ENCODE data around the gene GALNT16.

Gene GALNT16

DNA sequence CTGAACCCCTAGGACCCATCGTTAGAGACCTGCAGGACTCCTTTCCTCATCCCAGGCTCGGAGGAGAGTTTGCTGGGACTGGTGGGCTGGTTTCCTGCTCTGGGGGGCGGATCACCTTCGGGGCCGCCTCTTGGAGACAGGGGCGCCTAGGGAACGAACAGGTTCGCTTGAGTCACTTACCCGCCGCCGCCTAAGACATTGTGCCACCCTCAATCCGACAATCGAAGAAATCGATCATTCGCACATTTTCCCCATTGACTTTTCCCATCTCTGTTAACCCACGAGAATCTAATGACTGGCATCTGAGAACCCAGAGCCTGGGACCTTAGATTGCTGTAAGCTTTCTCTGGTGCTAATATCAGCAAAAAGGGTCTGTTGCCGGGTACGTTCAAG, 138.9 kb downstream of the GALNT16 start:
- no peak for DNase-seq (ENCODE audit: low read depth)
- peak overlapping the region; percentile 77 for H3K4me3 ChIP-seq (ENCODE audit: low read depth, low read length)
- TF ChIP-seq, protein P1, sequence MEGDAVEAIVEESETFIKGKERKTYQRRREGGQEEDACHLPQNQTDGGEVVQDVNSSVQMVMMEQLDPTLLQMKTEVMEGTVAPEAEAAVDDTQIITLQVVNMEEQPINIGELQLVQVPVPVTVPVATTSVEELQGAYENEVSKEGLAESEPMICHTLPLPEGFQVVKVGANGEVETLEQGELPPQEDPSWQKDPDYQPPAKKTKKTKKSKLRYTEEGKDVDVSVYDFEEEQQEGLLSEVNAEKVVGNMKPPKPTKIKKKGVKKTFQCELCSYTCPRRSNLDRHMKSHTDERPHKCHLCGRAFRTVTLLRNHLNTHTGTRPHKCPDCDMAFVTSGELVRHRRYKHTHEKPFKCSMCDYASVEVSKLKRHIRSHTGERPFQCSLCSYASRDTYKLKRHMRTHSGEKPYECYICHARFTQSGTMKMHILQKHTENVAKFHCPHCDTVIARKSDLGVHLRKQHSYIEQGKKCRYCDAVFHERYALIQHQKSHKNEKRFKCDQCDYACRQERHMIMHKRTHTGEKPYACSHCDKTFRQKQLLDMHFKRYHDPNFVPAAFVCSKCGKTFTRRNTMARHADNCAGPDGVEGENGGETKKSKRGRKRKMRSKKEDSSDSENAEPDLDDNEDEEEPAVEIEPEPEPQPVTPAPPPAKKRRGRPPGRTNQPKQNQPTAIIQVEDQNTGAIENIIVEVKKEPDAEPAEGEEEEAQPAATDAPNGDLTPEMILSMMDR (conservative IDR thresholded peaks at IDR 0.05; ENCODE audit: low read depth, low read length), result no peak

DNA sequence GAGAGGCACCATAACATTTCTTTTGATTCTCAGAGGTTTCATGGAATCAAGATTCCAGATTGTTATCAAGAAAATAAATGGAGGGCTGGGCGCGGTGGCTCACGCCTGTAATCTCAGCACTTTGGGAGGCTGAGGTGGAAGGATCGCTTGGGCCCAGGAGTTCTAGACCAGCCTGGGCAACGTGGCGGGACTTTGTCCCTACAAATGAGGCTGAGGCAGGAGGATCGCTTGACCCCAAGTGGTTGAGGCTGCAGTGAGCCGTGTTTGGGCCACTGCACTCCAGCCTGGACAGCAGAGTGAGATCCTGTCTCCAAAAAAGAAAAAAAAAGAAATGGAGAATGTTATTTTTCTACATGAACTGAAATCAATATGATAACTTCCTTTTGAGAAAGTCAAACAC, 139.8 kb downstream of the GALNT16 start:
- DNase-seq (ENCODE audit: low read depth), result no peak
- H3K4me3 ChIP-seq (ENCODE audit: low read depth, low read length), result peak overlapping the region; percentile 77
- TF ChIP-seq, protein P1 (conservative IDR thresholded peaks at IDR 0.05; ENCODE audit: low read depth, low read length), result no peak

DNA sequence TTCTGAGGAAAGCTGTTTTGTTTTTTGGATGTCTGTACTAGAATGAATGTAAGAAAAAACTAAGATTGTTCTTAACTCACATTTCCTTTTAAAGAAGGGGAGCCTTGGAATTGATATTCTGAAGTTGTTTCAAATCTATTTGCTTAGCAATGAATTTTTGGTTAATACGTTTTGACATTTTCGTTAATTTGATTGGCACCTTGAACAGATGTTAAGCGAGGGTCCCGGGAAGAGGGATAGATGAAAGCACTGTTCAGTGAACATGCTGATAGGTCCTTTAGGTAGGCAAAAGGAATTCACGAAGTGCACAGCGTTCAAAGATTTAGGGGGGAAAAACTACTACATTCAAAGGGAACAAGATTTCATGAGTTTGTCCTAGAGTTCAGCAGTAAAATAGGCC, 140.2 kb downstream of the GALNT16 start:
- DNase-seq (ENCODE audit: low read depth), result no peak
- TF ChIP-seq, protein P1 (conservative IDR thresholded peaks at IDR 0.05; ENCODE audit: low read depth, low read length), result no peak
- peak overlapping the region; percentile 77 for H3K4me3 ChIP-seq (ENCODE audit: low read depth, low read length)

DNA sequence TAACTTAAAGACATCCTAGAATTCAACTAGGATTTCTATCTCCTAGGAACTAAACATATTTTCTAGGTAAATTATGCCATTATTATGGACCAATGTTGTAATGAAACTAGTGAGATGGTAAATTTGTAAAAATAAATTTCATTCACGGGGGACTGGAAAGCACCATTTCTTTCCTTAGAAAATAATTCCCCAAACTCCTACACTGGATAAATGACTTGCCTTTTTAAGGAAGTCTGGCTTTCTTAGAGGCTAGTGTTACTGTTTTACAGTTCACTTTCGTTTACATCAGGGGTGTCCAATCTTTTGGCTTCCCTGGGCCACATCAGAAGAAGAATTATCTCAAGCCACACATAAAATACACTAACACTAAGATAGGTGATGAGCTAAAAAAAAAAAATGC, 141.9 kb downstream of the GALNT16 start:
- TF ChIP-seq, protein P1 (conservative IDR thresholded peaks at IDR 0.05; ENCODE audit: low read depth, low read length), result no peak
- H3K4me3 ChIP-seq (ENCODE audit: low read depth, low read length), result no peak overlapping the region

DNA sequence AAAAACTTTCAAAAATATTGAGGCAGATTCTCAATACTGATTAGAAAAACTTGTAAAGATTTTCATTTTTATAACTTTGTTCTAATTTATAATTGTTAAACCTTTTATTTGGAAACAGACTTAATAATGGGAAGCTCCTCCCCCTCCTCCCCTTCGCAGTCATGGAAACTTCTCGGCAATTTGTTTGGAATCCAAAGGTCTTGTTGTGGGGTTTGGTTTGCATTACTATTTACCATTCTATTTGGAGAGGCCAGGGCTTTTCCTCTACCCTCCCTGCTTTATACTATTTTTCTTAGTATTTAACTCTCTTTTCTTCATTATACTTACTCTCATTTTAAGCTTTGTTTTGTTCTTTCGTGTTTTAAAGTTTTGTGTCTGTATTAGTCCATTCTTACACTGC, 144.5 kb downstream of the GALNT16 start:
- TF ChIP-seq, protein P1 (conservative IDR thresholded peaks at IDR 0.05; ENCODE audit: low read depth, low read length), result no peak
- H3K4me3 ChIP-seq (ENCODE audit: low read depth, low read length), result no peak overlapping the region
- DNase-seq (ENCODE audit: low read depth), result no peak

More for the DNA sequence above, 141.9 kb downstream of the GALNT16 start:
- no peak for DNase-seq (ENCODE audit: low read depth)

DNA sequence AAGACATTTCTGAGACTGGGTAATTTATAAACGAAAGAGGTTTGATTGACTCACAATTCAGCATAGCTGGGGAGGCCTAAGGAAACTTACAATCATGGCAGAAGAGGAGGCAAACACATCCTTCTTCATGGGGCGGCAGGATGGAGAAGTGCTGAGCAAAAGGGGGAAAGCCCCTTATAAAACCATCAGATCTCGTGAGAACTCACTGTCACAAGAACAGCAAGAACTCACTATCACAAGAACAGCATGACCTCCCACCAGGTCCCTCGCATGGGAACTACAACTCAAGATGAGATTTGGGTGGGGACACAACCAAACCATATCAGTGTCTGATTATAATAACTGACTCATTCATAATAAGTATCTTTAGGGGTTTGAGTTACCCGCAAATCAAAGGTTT, 144.9 kb downstream of the GALNT16 start:
- TF ChIP-seq, protein P1 (conservative IDR thresholded peaks at IDR 0.05; ENCODE audit: low read depth, low read length), result no peak
- H3K4me3 ChIP-seq (ENCODE audit: low read depth, low read length), result no peak overlapping the region
- DNase-seq (ENCODE audit: low read depth), result no peak

DNA sequence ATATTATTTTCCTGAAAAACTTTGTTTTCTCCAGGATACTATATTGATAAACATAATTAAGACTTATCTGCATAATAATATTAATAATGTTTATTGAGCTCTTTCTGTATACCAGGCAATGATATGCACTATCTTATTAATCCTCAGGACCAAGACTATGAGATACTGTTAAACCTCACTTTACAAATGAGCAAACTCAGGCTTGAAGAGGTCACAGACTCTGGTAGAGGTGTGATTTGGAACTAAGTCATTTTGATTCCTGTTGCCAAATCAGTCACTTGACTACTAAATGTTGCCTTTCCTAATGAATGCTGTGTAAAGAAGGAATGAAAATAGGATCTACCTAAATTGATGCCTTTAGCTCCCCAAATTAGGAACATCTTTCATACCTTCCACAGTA, 145.8 kb downstream of the GALNT16 start:
- no peak overlapping the region for H3K4me3 ChIP-seq (ENCODE audit: low read depth, low read length)
- no peak for DNase-seq (ENCODE audit: low read depth)
- TF ChIP-seq, protein P1 (conservative IDR thresholded peaks at IDR 0.05; ENCODE audit: low read depth, low read length), result no peak
